Measurements from ENCODE around the gene EXOSC2. TPM values are rescaled to one million over a fixed set of nuclear protein-coding genes. Genes with fewer than 3 reads are reported as not detected.

The EXOSC2 gene
- total RNA-seq, 4 donors from 2014 or later: 11.8 to 32.8 (median 28.2) TPM

- intact Hi-C loops (cut with DNase I): loop anchor here (5.0 kb wide), 1 partner anchor 56 kb away; no protein-coding TSS in a partner anchor
- no peak for DNase-seq
- H3K9me3 ChIP-seq: no peaks in the 10 kb centered on the region
Measured at GRCh38 chr9:130710822-130711352, 17.3 kb downstream of the EXOSC2 start.

GRCh38 chr9:130711469-130711868 lies 17.9 kb downstream of the EXOSC2 start:
- Histone ChIP-seq H3K27me3 (no peaks in the 10 kb centered on the region), H3K27ac (no peak overlapping the region), H3K4me1 (peaks cover 7 to 42% (median 23%) of the 10 kb centered on the region in 3 donors), H3K9me3 (no peaks in the 10 kb centered on the region), H3K4me3 (no peak overlapping the region), H3K36me3 (no peaks in the 10 kb centered on the region)
- TF ChIP-seq CTCF (IDR thresholded peaks at IDR 0.05): no peak
- TF ChIP-seq POLR2A (IDR thresholded peaks at IDR 0.05): no peak
- DNase-seq: no peak
- intact Hi-C loops (cut with DNase I): loop anchor here (5.0 kb wide), 1 partner anchor 56 kb away; no protein-coding TSS in a partner anchor
- WGBS, 2 donors: 71 to 74% methylated on average over 8 of the region's 8 CpGs

More at GRCh38 chr9:130710822-130711352, 17.3 kb downstream of the EXOSC2 start:
- Histone ChIP-seq H3K27ac (no peak overlapping the region), H3K36me3 (peaks cover 0 to 5% (median 0%) of the 10 kb centered on the region in 3 donors), H3K4me3 (no peak overlapping the region), H3K4me1 (peaks cover 7 to 37% (median 20%) of the 10 kb centered on the region in 3 donors), H3K27me3 (no peaks in the 10 kb centered on the region)
- TF ChIP-seq CTCF (IDR thresholded peaks at IDR 0.05): no peak
- TF ChIP-seq POLR2A (IDR thresholded peaks at IDR 0.05): no peak
- 81 to 87% methylated on average over 8 of the region's 8 CpGs for WGBS, 2 donors

- no peaks in the 10 kb centered on the region for H3K36me3 ChIP-seq
- TF ChIP-seq CTCF (IDR thresholded peaks at IDR 0.05): peak in 1 of 6 experiments; percentile 24
- peak in 2 of 4 donors; percentile 67 to 68 for TF ChIP-seq POLR2A (IDR thresholded peaks at IDR 0.05)
- H3K9me3 ChIP-seq: no peaks in the 10 kb centered on the region
- peak overlapping the region; percentile 75 to 100 (median 87) for H3K4me3 ChIP-seq
- 0% methylated on average over 8 of the region's 68 CpGs; no CpG with 5 or more reads in 1 of the 2 donors for WGBS, 2 donors
- peak overlapping the region; percentile 94 to 99 (median 98) for H3K27ac ChIP-seq
- no peaks in the 10 kb centered on the region for H3K27me3 ChIP-seq
- DNase-seq: peak; percentile 90
- H3K4me1 ChIP-seq: peaks cover 7 to 55% (median 23%) of the 10 kb centered on the region in 3 donors
- intact Hi-C loops (cut with DNase I): loop anchor here (5.0 kb wide), 1 partner anchor 55 kb away; no protein-coding TSS in a partner anchor
Measured at GRCh38 chr9:130712564-130713285, 19.1 kb downstream of the EXOSC2 start.

- no peak for DNase-seq
- TF ChIP-seq CTCF (IDR thresholded peaks at IDR 0.05): no peak
- TF ChIP-seq POLR2A (IDR thresholded peaks at IDR 0.05): no peak
- Histone ChIP-seq H3K9me3 (no peaks in the 10 kb centered on the region), H3K4me1 (peaks cover 7 to 58% (median 23%) of the 10 kb centered on the region in 3 donors), H3K27ac (peak overlapping the region; percentile 94 to 99 (median 98)), H3K27me3 (no peaks in the 10 kb centered on the region), H3K36me3 (no peaks in the 10 kb centered on the region), H3K4me3 (peak overlapping the region; percentile 75 to 100 (median 87))
- intact Hi-C loops (cut with DNase I): loop anchor here (5.0 kb wide), 1 partner anchor 54 kb away; no protein-coding TSS in a partner anchor
- 1% methylated on average over 13 to 30 of the region's 37 CpGs for WGBS, 2 donors
Measured at GRCh38 chr9:130713286-130713960, 19.8 kb downstream of the EXOSC2 start.
